ENCODE data around the gene ATG16L1.

GRCh38 chr2:233273120-233273519 is 21.6 kb downstream of the ATG16L1 start:
- TF ChIP-seq POLR2AphosphoS5 (IDR thresholded peaks at IDR 0.05; ENCODE audit: low read depth, low read length) = no peak
- TF ChIP-seq CTCF (IDR thresholded peaks at IDR 0.05) = no peak
